NCI-H2196 (cell line): ENCODE measurements around the gene SULF2.

Source experiments
- DNase-seq: peaks from one replicate; lab custom pipeline; 2025; ENCODE audit not compliant: unreplicated experiment; lab: John Stamatoyannopoulos, UW

Gene SULF2

DNA sequence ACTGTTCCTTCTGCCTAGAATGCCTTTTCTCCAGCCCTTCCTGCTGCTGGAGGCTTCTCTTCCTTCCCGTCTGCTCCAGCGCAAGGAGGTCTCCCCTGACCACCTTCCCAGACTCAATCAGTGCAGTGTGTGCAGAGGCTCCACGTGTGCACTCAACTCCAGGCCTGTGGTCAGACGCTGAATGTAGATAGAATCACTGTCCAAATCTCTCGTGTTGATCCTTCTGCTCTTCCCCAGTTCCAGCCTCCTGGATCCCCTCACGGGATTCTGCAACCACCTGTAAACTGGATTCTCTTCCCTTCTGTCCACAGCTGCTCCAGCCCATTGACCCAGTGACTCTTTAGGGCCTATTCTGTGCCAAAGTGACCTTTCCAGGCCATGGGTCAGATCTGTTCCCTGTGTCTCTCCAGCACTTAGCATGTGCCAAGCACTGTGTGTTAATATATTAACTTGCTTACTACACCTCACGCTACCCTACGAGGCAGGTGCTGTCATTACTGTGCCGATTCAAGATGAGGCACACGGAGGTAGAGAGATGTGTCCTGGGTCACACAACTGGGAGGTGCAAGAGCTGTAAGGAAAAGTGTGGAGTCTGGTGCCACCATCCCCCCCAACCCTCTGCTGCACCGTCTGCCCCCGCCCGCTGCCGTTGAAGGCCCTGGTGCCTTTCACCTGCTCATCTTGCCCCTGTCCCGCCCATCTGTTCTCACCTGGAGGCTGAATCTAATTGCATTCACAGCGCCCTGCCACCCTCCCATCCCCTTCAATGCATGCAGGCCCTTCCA, 112.2 kb downstream of the SULF2 start:
- DNase-seq, result no peak

DNA sequence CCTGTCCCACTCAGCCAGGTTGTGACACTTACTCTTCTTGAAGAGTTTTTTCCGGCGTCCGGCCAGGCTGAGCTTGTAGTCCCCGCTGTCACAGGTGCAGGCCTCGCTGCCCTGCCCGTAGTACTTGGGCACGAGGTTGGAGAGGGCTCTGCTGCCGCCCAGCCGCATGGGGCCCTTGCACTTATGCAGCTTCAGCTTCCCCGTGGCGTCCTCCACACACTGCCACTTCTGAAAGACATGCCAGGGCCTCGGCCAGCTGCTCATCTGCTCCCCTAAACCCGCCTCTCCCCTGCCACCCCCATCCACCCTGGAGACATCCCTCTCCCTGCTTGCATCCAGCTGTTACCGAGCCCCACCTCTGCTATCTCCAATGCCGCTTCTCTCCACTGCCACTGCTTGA, 113.1 kb downstream of the SULF2 start:
- no peak for DNase-seq

DNA sequence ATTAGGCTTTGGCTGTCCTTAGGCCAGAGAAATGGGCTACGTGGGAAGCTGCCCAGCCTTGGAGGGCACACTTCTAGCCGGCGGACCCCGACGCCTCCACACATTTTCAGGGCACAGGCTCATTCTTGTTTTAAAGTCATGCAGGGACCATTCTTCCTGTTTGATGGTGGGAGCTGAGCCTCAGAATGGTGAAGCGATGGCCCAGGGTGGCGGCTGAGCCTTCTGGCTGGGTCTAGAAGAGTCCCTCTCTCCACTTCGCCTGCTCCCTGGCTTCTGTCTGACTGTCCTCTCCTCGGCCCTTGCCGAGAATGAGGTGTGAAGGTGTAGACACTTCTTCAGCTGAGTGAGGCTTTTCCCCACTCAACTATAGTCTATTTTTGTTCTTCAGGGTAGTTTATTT, 114.4 kb downstream of the SULF2 start:
- DNase-seq, result no peak

GRCh38 chr20:47669927-47670890, 115.1 kb downstream of the SULF2 start:
- DNase-seq, result no peak

DNA sequence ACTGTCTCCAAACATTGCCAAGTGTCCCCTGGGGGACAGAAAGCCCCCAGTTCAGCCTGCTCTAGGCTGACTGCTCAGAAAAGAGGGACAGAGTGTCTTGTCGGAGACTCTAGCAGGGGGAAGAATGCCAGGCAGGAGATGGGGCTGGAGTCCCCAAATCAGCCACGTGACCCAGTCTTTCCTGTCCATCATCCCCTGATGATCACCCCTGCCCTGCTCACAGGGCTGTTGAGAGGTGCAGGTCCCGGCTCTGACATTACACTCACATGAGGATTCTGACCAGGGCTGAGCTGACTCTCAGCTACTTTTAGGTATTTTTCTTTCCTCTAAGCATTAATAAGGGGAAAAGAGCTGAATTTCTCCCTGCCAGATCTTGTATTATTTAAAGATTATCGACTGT, 115.8 kb downstream of the SULF2 start:
- DNase-seq, result no peak

GRCh38 chr20:47669152-47669425, 116.2 kb downstream of the SULF2 start:
- no peak for DNase-seq

DNA sequence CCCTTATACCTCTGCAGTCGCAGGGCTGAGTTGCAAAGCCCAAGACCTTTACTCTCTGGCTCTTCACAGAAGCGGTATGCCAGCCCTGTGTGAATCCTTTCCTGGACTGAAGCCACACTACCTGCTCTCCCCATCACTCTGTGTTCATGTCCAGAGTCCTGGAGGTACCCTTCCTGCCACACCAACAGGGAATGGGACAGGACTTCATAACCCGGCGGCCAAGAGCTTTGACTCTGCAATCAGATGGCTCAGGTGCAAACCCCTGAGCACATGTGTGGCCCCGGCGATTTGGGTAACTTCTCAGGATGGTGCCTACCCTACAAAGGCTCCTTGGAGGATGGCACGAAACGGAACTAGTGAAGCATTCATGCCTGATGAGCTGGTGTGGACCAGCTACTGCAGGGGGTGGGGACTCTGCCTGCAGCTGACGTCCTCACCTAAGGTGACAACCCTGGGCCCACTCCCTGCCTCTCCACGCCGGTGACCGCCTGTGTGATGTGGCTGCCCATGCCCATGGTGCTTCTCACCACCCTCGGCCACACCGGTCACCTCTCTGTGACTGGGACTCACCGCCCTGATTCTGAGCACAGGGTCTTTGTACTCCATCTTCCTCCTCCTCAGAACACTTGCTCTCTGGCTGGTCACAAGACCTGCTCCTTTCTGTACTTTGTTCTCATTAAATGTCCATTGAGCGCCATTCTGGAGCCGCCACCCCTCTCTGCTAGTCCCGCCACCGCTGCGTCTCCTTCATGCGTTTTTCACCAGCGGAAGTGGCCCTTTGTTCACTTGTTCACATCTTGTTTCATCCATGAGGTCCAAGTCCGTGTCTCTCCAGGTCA, 116.7 kb downstream of the SULF2 start:
- DNase-seq, result no peak

- no peak for DNase-seq
These were observed 117.6 kb downstream of the SULF2 start for GRCh38 chr20:47667531-47668312.

DNA sequence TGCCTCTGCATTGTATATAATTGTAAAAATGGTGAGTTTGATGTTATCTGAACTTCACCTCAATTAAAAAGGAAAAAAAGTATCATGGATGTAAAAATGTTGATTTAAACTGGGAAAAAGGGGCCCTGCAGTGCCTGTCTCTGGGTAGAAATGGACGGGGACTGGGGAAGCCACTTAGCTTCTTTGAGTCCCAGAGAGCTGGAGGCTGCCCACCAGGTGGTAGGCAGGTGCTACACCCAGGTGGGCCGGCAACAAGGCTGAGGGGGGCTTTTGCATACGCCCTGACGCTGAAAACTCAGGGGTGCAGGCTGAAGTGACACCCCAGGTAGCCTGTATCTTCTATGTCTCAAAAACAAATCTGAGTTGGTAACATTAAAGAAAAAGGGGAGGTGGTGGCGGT, 118.2 kb downstream of the SULF2 start:
- DNase-seq, result no peak

DNA sequence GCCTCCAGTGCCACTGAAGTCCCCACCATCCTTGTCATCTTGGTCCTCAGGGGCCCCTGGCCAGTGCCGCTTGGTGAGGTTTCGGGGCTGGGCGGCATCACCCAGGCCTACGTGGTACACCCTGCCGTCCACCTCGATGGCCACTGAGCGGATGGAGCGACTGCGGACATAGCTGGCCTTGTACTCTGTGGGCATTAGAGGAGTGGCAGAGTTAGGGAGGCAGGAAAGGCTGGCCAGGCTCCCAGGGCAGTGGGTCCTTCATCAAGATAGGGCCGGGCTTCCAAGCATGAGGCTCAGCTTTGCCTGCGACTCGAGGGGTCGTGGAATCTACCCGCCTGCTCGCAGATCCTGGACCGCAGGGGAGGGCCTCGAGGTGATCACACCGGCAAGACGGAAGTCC, 119.0 kb downstream of the SULF2 start:
- DNase-seq, result no peak

DNA sequence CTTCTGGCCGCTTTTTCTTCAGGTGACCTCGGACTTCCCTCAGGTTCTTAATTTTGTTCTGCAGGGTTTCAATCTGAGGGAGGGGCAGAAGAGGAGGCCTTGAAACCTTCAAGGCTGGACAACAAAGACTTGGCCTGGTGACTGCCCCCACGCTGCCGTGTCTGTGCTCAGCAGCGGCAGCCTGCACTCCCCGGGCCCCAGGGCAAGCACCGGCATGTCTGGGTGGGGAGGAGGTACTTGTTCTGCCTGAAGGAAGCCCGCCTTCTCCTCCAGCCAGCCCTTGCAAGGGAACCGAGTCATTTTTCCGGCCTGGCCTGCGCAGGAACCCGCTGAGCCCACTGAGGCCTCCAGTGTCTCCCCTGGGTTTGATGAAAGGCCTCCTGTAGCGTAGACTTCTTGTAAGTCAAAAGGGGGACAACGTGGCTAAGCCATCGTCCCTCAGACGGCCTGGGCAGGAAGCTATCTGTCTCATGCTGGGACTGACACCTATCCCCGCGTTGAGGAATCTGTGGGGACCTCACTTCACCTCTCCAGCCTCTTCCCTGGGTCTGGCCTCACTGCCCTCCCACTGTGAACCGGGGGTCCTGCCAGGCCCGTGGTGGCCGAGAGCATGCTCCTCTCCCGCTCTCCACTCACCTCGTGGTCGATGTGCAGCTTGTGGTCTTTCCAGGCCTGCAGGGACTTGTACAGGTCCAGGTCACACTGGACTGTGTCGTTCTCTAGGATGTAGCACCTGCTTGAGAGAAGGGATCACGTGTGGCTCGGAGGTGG, 119.9 kb downstream of the SULF2 start:
- DNase-seq, result no peak

DNA sequence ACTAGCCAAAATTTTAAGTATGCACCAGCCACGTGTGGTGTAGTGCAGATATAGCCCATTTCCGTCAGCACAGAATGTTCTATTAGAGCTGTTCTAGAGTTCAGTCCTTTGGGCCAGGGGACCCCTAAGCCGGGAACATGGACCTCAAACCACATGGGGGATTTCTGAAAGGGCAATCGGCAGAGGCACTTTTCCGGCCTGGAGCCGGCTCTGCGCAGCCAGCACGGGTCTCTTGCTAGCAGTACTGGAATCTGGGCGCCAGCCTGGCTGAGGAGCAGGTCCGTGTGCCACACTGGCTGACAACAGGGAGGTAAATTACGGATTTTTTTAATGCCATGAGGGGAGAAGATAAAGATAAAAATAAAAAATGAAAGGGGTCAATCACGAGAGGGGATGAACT, 120.5 kb downstream of the SULF2 start:
- no peak for DNase-seq

DNA sequence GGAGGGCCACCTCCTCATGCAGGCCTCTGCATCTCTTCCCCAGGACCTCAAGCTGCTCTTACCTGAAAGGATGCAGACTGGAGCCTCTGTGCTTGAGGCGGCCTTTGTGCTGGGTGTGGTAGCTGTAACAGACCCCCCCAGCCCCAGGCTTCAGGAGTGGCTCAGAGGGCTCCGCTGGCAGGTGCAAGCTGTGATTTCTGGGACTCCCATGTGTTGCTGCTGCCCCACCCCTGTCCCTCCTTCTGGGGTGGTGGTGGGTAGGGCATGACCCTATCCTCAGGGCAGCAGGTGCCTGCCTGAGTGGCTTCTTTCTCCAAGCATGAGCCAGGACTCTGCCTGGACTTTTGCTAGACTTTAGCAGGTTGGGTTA, 121.2 kb downstream of the SULF2 start:
- DNase-seq, result no peak

DNA sequence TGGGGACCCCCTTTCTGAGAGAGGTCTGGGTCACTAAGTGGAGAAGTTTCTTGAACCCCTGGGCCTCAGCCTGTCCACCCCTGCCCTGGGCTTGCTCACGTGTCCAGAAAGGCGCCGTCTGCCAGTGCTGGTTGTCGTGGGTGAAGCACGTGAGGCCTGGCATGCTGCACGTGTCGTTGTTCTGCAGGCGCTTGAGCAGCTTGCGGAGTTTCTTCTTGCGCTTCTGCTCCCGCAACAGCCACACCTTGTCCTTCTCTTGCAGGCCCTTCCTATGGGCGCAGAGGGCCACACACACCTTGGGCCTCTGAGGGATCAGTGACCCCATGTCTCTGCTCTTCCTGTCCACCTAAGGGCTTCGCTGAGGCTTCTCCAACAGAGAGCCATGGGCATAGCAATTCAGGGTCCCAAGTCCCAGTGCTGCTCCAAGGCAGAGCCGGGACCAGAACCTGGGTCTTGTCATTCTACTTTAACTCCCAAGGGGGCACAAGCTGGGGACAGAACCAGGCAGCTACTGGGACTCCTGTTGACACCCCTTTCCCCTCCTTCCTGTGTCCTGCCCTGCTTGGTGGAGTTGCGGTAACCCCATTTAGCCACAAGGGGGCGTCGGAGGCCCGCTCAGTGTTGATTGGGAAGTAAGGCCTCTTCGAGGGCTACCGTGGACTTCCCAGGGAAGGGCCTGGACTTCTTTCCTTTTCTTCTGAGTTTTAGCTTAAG, 121.8 kb downstream of the SULF2 start:
- peak; percentile 74 for DNase-seq

- DNase-seq, result no peak
These were observed 122.6 kb downstream of the SULF2 start for GRCh38 chr20:47662483-47663353.

DNA sequence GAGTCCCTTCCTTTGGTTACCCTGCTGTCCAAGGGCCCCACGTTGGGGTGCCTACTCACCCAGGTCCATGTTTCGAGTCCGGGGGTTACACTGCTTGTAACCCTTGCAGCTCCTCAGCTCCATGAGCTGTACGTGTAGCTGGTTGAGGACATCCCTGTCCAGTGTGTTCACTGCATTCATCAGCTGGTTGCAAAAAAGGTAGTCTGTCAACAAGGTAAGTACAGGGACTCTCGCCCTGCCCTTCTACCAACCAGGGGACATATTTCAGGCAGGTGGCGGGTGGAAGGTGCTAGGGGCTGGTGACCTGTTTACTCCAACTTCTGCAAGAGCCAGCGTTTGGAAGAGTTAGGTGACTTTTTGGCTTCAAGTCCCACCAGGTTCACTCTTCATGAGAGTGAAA, 123.6 kb downstream of the SULF2 start:
- no peak for DNase-seq

GRCh38 chr20:47660983-47661700, 124.1 kb downstream of the SULF2 start:
- no peak for DNase-seq

- no peak for DNase-seq
These were observed 124.7 kb downstream of the SULF2 start for GRCh38 chr20:47660602-47660905.
